Stimulated activated naive B cell treated with anti-CD40 and anti-IgM and Interleukin-4, amounts not matched to agents 10 μg/mL and 1 μg/mL and 100 μg/mL, for 72 hours (primary cell): ENCODE results near the gene ADGRD1.
"Not testable (repeated sequence)": the region's sequence is repeated elsewhere in the genome, so short reads cannot be mapped to it uniquely, and the experiment has no call there.

Experiments used
- ATAC-seq, 2 donors: fragments of 150-1000 bp; cut with Tn5 transposase; replicated peaks; 2 replicates each; pipeline ENCODE4 v1.10.0; 2021; ENCODE audit warnings: moderate library complexity in 1 of 2
- DNase-seq: peaks from one replicate; pipeline ENCODE4 v3.0.0; 2021
- H3K27ac Mint-ChIP-seq: one replicate; pipeline ENCODE4 v1.8.0; 2022; ENCODE audit warnings: mild to moderate bottlenecking, mixed read lengths
- H3K27me3 Mint-ChIP-seq, 2 donors: one replicate each; pipeline ENCODE4 v1.8.0; 2022; ENCODE audit warnings: mixed read lengths in 2 of 2
- H3K36me3 Mint-ChIP-seq, 2 donors: one replicate each; pipeline ENCODE4 v1.8.0; 2022; ENCODE audit warnings: mixed read lengths in 2 of 2, mild to moderate bottlenecking in 1 of 2
- H3K4me1 Mint-ChIP-seq, 2 donors: one replicate each; pipeline ENCODE4 v1.8.0; 2022; ENCODE audit warnings: mixed read lengths in 2 of 2, mild to moderate bottlenecking in 1 of 2
- H3K4me3 Mint-ChIP-seq, 2 donors: one replicate each; pipeline ENCODE4 v1.8.0; 2022; ENCODE audit warnings: mild to moderate bottlenecking in 2 of 2, mixed read lengths in 2 of 2, moderate library complexity in 1 of 2
- H3K9me3 Mint-ChIP-seq, 2 donors: one replicate each; pipeline ENCODE4 v1.8.0; 2022; ENCODE audit warnings: mixed read lengths in 2 of 2, mild to moderate bottlenecking in 1 of 2

The ADGRD1 gene

GRCh38 chr12:130925666-130926015 lies 28.1 kb upstream of the ADGRD1 start:
- Mint-ChIP-seq H3K9me3 (peaks cover 0 to 4% of the 10 kb centered on the region in 2 donors), H3K4me3 (no peak overlapping the region), H3K4me1 (no peaks in the 10 kb centered on the region), H3K27me3 (peaks cover 39 to 71% of the 10 kb centered on the region in 2 donors), H3K36me3 (peaks cover 0 to 3% of the 10 kb centered on the region in 2 donors), H3K27ac (no peak overlapping the region)
- no peak for DNase-seq
- ATAC-seq = no peak

DNA sequence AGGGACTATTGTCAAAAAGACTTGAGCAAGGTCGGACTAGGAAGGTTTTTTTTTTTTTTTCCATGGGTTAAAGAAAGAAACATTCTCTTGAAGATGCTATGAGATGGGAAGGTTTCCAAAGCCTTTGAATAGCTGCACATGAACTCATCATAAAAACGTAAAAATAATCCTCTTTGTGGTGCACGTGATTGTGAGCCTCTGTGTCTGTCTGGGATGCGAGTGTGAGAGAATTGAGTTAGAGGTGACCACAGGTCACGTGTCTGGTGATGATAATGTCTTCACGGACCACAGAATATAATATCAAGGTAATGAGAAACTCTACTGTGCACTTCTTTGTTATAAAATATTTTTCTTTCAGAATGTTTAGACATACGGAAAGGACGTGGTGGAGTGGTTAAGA lies 24.3 kb upstream of the ADGRD1 start:
- Mint-ChIP-seq H3K9me3 (no peaks in the 10 kb centered on the region), H3K4me3 (no peak overlapping the region), H3K27me3 (peaks cover 46 to 74% of the 10 kb centered on the region in 2 donors), H3K27ac (no peak overlapping the region), H3K4me1 (no peaks in the 10 kb centered on the region), H3K36me3 (no peaks in the 10 kb centered on the region)
- no peak for DNase-seq
- no peak for ATAC-seq

- DNase-seq = no peak
- peaks cover 38 to 69% of the 10 kb centered on the region in 2 donors for H3K27me3 Mint-ChIP-seq
- no peak overlapping the region for H3K27ac Mint-ChIP-seq
- H3K4me3 Mint-ChIP-seq = no peak overlapping the region
- no peaks in the 10 kb centered on the region for H3K4me1 Mint-ChIP-seq
- H3K9me3 Mint-ChIP-seq = peaks cover 6 to 7% of the 10 kb centered on the region in 2 donors
- no peak for ATAC-seq
- peaks cover 0 to 3% of the 10 kb centered on the region in 2 donors for H3K36me3 Mint-ChIP-seq
These were observed 21.4 kb upstream of the ADGRD1 start for GRCh38 chr12:130932061-130932930.

DNA sequence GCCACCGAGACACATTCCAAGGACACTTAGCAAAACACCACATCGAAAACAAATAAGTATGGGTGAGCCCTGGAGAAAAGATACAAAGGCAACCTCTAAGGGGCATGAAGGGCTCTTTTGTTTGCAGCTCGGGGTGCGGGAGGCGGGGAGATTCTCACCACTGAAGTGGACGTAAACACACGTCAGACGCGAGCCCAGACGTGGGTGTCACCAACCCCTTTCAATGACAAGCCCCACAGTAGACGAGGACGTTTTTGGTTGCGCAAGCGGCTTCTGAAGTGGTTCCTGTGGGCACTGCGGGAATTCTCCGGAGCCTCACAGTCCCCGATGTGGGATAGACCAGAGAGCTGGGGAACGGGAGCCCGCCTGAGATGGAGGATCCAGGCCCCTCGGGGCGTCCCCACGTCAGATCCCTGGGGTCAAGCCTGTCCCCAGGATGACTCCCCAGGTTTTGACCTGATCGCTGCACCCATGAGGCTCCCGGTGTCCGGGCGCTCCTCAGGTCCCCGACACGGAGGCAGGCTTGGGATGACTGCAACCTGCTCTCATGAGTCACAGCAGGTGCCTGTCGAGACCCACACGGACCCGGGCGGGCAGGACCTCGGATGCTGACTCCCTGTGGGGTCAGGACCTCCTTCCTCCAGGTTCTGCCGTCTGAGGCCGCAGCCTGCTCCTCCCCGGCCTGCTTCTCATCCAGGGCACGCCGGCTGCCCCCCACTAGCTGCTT lies 20.3 kb upstream of the ADGRD1 start:
- Mint-ChIP-seq H3K4me3 (no peak overlapping the region), H3K27me3 (peaks cover 31 to 58% of the 10 kb centered on the region in 2 donors), H3K4me1 (no peaks in the 10 kb centered on the region), H3K36me3 (peaks cover 0 to 3% of the 10 kb centered on the region in 2 donors), H3K9me3 (peaks cover 6 to 7% of the 10 kb centered on the region in 2 donors), H3K27ac (no peak overlapping the region)
- DNase-seq = no peak
- no peak for ATAC-seq

- Mint-ChIP-seq H3K4me3 (no peak overlapping the region), H3K27me3 (peaks cover 21 to 46% of the 10 kb centered on the region in 2 donors), H3K27ac (no peak overlapping the region), H3K9me3 (peaks cover 8 to 9% of the 10 kb centered on the region in 2 donors), H3K36me3 (peaks cover 2 to 5% of the 10 kb centered on the region in 2 donors), H3K4me1 (no peaks in the 10 kb centered on the region)
- ATAC-seq = no peak
- DNase-seq = no peak
These were observed 19.0 kb upstream of the ADGRD1 start for GRCh38 chr12:130934753-130935152.

DNA sequence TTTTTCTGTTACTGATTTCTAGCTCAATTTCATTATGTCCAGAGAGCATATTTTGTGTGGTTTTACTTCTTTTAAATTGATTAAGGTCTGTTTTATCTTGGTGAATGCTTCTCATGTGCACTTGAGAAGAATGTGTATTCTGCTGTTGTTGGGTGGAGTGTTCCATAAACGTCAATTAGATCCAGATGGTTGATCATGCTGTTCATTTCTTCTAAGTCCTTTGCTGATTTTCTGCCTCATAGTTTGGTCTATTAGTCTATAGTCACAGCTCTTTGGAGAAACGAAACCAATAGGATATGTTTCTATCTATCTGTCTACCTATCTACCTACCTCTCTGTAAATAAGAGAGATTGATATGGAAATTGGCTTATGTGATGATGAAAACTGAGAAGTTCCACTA lies 17.1 kb upstream of the ADGRD1 start:
- ATAC-seq (no peak), DNase-seq (no peak)
- no peaks in the 10 kb centered on the region for H3K4me1 Mint-ChIP-seq
- H3K27me3 Mint-ChIP-seq = peaks cover 18 to 43% of the 10 kb centered on the region in 2 donors
- H3K36me3 Mint-ChIP-seq = peaks cover 2 to 9% of the 10 kb centered on the region in 2 donors
- no peak overlapping the region for H3K4me3 Mint-ChIP-seq
- H3K9me3 Mint-ChIP-seq = peaks cover 12 to 16% of the 10 kb centered on the region in 2 donors
- peak overlapping the region; percentile 21 for H3K27ac Mint-ChIP-seq

GRCh38 chr12:130937063-130937462 lies 16.6 kb upstream of the ADGRD1 start:
- Mint-ChIP-seq H3K27ac (no peak overlapping the region), H3K27me3 (peaks cover 18 to 40% of the 10 kb centered on the region in 2 donors), H3K36me3 (peaks cover 2 to 9% of the 10 kb centered on the region in 2 donors), H3K9me3 (peaks cover 12 to 16% of the 10 kb centered on the region in 2 donors), H3K4me3 (no peak overlapping the region), H3K4me1 (no peaks in the 10 kb centered on the region)
- DNase-seq (no peak), ATAC-seq (no peak)

DNA sequence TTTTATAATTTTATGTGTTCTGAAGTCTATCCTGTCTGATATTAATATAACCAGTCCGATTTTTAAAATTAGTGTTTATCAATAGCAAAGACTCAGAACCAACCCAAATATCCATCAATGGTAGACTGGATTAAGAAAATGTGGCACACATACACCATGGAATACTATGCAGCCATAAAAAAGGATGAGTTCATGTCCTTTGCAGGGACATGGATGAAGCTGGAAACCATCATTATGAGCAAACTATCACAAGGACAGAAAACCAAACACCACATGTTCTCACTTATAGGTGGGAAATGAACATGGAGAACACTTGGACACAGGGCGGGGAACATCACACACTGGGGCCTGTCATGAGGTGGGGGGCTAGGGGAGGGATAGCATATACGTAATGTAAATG lies 16.2 kb upstream of the ADGRD1 start:
- H3K4me3 Mint-ChIP-seq, H3K4me1 Mint-ChIP-seq, H3K36me3 Mint-ChIP-seq, ATAC-seq, DNase-seq, H3K27ac Mint-ChIP-seq: not testable (repeated sequence)
- Mint-ChIP-seq H3K9me3 (peaks cover 12 to 16% of the 10 kb centered on the region in 2 donors), H3K27me3 (peaks cover 14 to 35% of the 10 kb centered on the region in 2 donors)

DNA sequence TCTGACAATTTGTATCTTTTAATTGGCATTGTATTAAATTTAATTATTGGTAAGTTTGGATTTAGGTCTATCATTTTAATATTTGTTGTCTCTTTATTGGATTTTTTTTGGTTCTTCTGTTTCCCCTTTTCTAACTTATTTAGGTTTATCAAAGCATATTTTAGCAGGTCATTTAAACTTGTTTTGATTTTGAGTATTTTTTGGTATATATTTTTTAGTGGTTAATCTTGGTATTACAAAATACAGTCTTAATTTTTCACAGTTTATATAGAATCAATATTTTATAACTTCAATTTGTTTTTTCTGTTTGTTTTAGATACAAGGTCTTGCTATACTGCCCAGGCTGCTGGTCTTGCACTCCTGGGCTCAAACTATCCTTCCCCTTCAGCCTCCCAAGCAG lies 15.5 kb upstream of the ADGRD1 start:
- DNase-seq (no peak), ATAC-seq (no peak)
- Mint-ChIP-seq H3K4me1 (no peaks in the 10 kb centered on the region), H3K27ac (no peak overlapping the region), H3K4me3 (no peak overlapping the region), H3K36me3 (peaks cover 2 to 9% of the 10 kb centered on the region in 2 donors), H3K27me3 (peaks cover 14 to 33% of the 10 kb centered on the region in 2 donors), H3K9me3 (peaks cover 12 to 16% of the 10 kb centered on the region in 2 donors)

DNA sequence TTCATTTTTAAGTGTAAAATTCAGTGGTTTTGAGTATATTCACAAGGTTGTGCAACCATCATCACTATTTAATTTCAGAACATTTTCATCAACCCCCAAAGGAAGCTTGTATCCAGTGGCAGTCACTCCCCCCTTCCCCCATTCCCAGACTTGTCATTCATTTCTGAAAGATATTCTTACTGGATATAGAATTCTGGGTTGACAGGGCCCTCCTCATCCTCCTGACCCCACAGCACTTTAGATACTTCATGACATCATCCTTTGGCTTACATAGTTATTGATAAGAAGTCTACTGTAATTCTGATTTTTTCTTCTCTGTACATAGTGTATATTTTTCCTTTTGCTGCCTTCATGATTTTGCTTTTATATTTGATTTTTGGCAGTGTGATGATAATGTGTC lies 8.8 kb upstream of the ADGRD1 start:
- DNase-seq (no peak), ATAC-seq (no peak)
- Mint-ChIP-seq H3K36me3 (peaks cover 4 to 16% of the 10 kb centered on the region in 2 donors), H3K9me3 (peaks cover 22 to 27% of the 10 kb centered on the region in 2 donors), H3K4me1 (no peaks in the 10 kb centered on the region), H3K27ac (no peak overlapping the region), H3K27me3 (peaks cover 7 to 19% of the 10 kb centered on the region in 2 donors), H3K4me3 (no peak overlapping the region)

GRCh38 chr12:130945786-130946492 lies 7.8 kb upstream of the ADGRD1 start:
- ATAC-seq (no peak), DNase-seq (no peak)
- no peaks in the 10 kb centered on the region for H3K4me1 Mint-ChIP-seq
- no peak overlapping the region for H3K27ac Mint-ChIP-seq
- peaks cover 12 to 13% of the 10 kb centered on the region in 2 donors for H3K27me3 Mint-ChIP-seq
- H3K9me3 Mint-ChIP-seq = peaks cover 19 to 21% of the 10 kb centered on the region in 2 donors
- peaks cover 4 to 13% of the 10 kb centered on the region in 2 donors for H3K36me3 Mint-ChIP-seq
- no peak overlapping the region for H3K4me3 Mint-ChIP-seq

GRCh38 chr12:130947028-130947613 lies 6.6 kb upstream of the ADGRD1 start:
- H3K36me3 Mint-ChIP-seq = peaks cover 4 to 13% of the 10 kb centered on the region in 2 donors
- peaks cover 3 to 4% of the 10 kb centered on the region in 2 donors for H3K4me1 Mint-ChIP-seq
- DNase-seq (no peak), ATAC-seq (no peak)
- H3K4me3 Mint-ChIP-seq = no peak overlapping the region
- peaks cover 19 to 21% of the 10 kb centered on the region in 2 donors for H3K9me3 Mint-ChIP-seq
- no peak overlapping the region for H3K27ac Mint-ChIP-seq
- H3K27me3 Mint-ChIP-seq = peaks cover 12 to 21% of the 10 kb centered on the region in 2 donors

GRCh38 chr12:130948136-130948535 lies 5.6 kb upstream of the ADGRD1 start:
- Mint-ChIP-seq H3K36me3 (peaks cover 4 to 13% of the 10 kb centered on the region in 2 donors), H3K9me3 (peaks cover 19 to 21% of the 10 kb centered on the region in 2 donors), H3K4me1 (peaks cover 3 to 4% of the 10 kb centered on the region in 2 donors), H3K4me3 (no peak overlapping the region), H3K27ac (no peak overlapping the region), H3K27me3 (peaks cover 12 to 25% of the 10 kb centered on the region in 2 donors)
- DNase-seq = no peak
- no peak for ATAC-seq

DNA sequence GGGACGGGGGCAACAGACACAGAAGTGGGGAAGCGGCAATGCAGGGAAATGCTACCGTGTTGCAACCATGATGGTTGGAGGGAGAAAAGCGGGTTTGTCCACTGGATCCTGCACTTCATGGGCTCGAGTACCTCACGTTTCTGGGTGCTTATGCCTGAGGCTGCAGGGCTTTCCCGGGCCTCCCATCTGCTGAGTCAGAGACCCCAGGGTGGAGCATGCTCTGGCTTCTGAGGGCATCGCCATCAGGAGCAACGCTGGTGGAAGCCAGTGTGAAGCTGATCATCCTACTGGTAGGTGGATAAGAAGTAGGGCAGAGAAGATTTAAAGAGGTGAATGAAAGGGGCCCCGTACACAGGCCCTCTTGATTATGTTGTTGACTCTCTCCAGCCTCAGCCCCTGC lies 5.0 kb upstream of the ADGRD1 start:
- H3K9me3 Mint-ChIP-seq = peaks cover 19 to 21% of the 10 kb centered on the region in 2 donors
- DNase-seq (no peak), ATAC-seq (no peak)
- H3K27me3 Mint-ChIP-seq = peaks cover 12 to 31% of the 10 kb centered on the region in 2 donors
- H3K4me1 Mint-ChIP-seq = peaks cover 6 to 8% of the 10 kb centered on the region in 2 donors
- H3K27ac Mint-ChIP-seq = no peak overlapping the region
- H3K4me3 Mint-ChIP-seq = no peak overlapping the region
- peaks cover 4 to 13% of the 10 kb centered on the region in 2 donors for H3K36me3 Mint-ChIP-seq
